ENCODE measurements around the gene CAMK2G. TPM values are rescaled to one million over a fixed set of nuclear protein-coding genes. Genes with fewer than 3 reads are reported as not detected.

CAMK2G gene
- polyA plus RNA-seq, 2 of the 4 experiments (the other 2 are of a cell fraction), result 22.6 to 25.5 TPM

- TF ChIP-seq JUNB (IDR thresholded peaks at IDR 0.05) (peak; percentile 68), FOSL2 (IDR thresholded peaks at IDR 0.05) (peak; percentile 66), FOSL2 (CRISPR knock-in tag; IDR thresholded peaks at IDR 0.05) (peak; percentile 89), EHF (CRISPR knock-in tag; IDR thresholded peaks at IDR 0.05) (no peak), HDAC2 (IDR thresholded peaks at IDR 0.05) (no peak), ZFP36 (IDR thresholded peaks at IDR 0.05; ENCODE audit: borderline replicate concordance, partially characterized antibody) (no peak), EHMT2 (IDR thresholded peaks at IDR 0.05; ENCODE audit: low read depth) (no peak), CBX2 (IDR thresholded peaks at IDR 0.05; ENCODE audit: borderline replicate concordance, low read depth) (no peak), REST (IDR thresholded peaks at IDR 0.05) (no peak), MYC (IDR thresholded peaks at IDR 0.05; ENCODE audit: borderline replicate concordance, low read length) (0 out of 2 replicates have a peak, but pooled peaks have one; percentile 16), BHLHE40 (IDR thresholded peaks at IDR 0.05; ENCODE audit: low read depth, low read length) (no peak), ZNF302 (CRISPR knock-in tag; IDR thresholded peaks at IDR 0.05) (no peak), NPAS2 (CRISPR knock-in tag; IDR thresholded peaks at IDR 0.05; ENCODE audit: borderline replicate concordance) (no peak), RNF2 (IDR thresholded peaks at IDR 0.05; ENCODE audit: borderline replicate concordance, low read depth) (no peak), KDM5A (IDR thresholded peaks at IDR 0.05) (no peak), CTCF (IDR thresholded peaks at IDR 0.05) (no peak), EP300 (IDR thresholded peaks at IDR 0.05) (peak; percentile 67 to 83; a peak in 3 of 5 replicates), HOXB5 (CRISPR knock-in tag; IDR thresholded peaks at IDR 0.05) (no peak), NR3C1 (IDR thresholded peaks at IDR 0.05) (no peak)
- TF ChIP-seq, protein P1, sequence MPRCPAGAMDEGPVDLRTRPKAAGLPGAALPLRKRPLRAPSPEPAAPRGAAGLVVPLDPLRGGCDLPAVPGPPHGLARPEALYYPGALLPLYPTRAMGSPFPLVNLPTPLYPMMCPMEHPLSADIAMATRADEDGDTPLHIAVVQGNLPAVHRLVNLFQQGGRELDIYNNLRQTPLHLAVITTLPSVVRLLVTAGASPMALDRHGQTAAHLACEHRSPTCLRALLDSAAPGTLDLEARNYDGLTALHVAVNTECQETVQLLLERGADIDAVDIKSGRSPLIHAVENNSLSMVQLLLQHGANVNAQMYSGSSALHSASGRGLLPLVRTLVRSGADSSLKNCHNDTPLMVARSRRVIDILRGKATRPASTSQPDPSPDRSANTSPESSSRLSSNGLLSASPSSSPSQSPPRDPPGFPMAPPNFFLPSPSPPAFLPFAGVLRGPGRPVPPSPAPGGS (IDR thresholded peaks at IDR 0.05), result peak; percentile 69; the same call in 1 of the 3 replicates
- TF ChIP-seq, protein P2, sequence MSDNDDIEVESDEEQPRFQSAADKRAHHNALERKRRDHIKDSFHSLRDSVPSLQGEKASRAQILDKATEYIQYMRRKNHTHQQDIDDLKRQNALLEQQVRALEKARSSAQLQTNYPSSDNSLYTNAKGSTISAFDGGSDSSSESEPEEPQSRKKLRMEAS (IDR thresholded peaks at IDR 0.05), result peak; percentile 80
Observed at GRCh38 chr10:73887294-73888039, 13.1 kb upstream of the CAMK2G start (continued).
